GM20431 (cell line): ENCODE data around the gene TBPL1.

Experiments used
- in situ Hi-C: fragments of 300-500 bp; cut with MseI, MboI; formaldehyde crosslinking; loops from one replicate; pipeline ENCODE4 v1.15.0; 2020; ENCODE audit warnings: low sequenced_read_pairs; ENCODE audit not compliant: unreplicated experiment

The TBPL1 gene

GRCh38 chr6:134000443-134000842 is 47.4 kb downstream of the TBPL1 start:
- in situ Hi-C loops, result no loop called here

GRCh38 chr6:134002821-134003220 is 49.8 kb downstream of the TBPL1 start:
- in situ Hi-C loops, result no loop called here

GRCh38 chr6:134003542-134003951 is 50.5 kb downstream of the TBPL1 start:
- in situ Hi-C loops, result no loop called here

- in situ Hi-C loops, result no loop called here
Observed at GRCh38 chr6:134004714-134005113, 51.7 kb downstream of the TBPL1 start.

GRCh38 chr6:134005800-134006199 is 52.8 kb downstream of the TBPL1 start:
- in situ Hi-C loops, result no loop called here

- in situ Hi-C loops, result no loop called here
Observed at GRCh38 chr6:134007077-134007476, 54.1 kb downstream of the TBPL1 start.

GRCh38 chr6:134009876-134010275 is 56.9 kb downstream of the TBPL1 start:
- in situ Hi-C loops, result no loop called here

- in situ Hi-C loops, result no loop called here
Observed at GRCh38 chr6:134010400-134010799, 57.4 kb downstream of the TBPL1 start.

GRCh38 chr6:134010974-134011373 is 58.0 kb downstream of the TBPL1 start:
- in situ Hi-C loops, result no loop called here

- in situ Hi-C loops, result no loop called here
Observed at GRCh38 chr6:134014588-134015137, 61.6 kb downstream of the TBPL1 start.

- in situ Hi-C loops, result no loop called here
Observed at GRCh38 chr6:134015719-134016557, 62.9 kb downstream of the TBPL1 start.

GRCh38 chr6:134016558-134016814 is 63.5 kb downstream of the TBPL1 start:
- in situ Hi-C loops, result no loop called here

- in situ Hi-C loops, result no loop called here
Observed at GRCh38 chr6:134020071-134020470, 67.0 kb downstream of the TBPL1 start.

- in situ Hi-C loops, result no loop called here
Observed at GRCh38 chr6:134020543-134020942, 67.5 kb downstream of the TBPL1 start.

- in situ Hi-C loops, result no loop called here
Observed at GRCh38 chr6:134020968-134021367, 67.9 kb downstream of the TBPL1 start.

GRCh38 chr6:134021396-134022122 is 68.5 kb downstream of the TBPL1 start:
- in situ Hi-C loops, result no loop called here

- in situ Hi-C loops, result no loop called here
Observed at GRCh38 chr6:134022650-134023049, 69.6 kb downstream of the TBPL1 start.

GRCh38 chr6:134026597-134026996 is 73.6 kb downstream of the TBPL1 start:
- in situ Hi-C loops, result no loop called here

- in situ Hi-C loops, result no loop called here
Observed at GRCh38 chr6:134028438-134028837, 75.4 kb downstream of the TBPL1 start.

- in situ Hi-C loops, result no loop called here
Observed at GRCh38 chr6:134029495-134030455, 76.8 kb downstream of the TBPL1 start.
